Heart left ventricle (tissue), 16 donors: ENCODE results near the gene DNAJB11. TPM values are rescaled to one million over a fixed set of nuclear protein-coding genes. Genes with fewer than 3 reads are reported as not detected.
"Not testable (repeated sequence)": the region's sequence is repeated elsewhere in the genome, so short reads cannot be mapped to it uniquely, and the experiment has no call there.

Experiments
- ATAC-seq, 4 donors: fragments of 200-7000 bp; cut with Tn5 transposase; one replicate each; pipeline ENCODE4 v1.9.1; 2020 to 2022; ENCODE audit warnings: moderate library complexity in 4 of 4, mild to moderate bottlenecking in 3 of 4, moderate number of reproducible peaks in 1 of 4
- DNase-seq, 5 donors: peaks; one replicate each; pipeline ENCODE4 v3.0.0-alpha.2; 2020
- H3K27ac ChIP-seq, 12 donors: fragments of 200-600 bp; sonication (generic) in 4 of 12; one replicate each; pipeline versions ENCODE4 v1.5.0 to v1.8.0; 2016 to 2022; ENCODE audit warnings: mild to moderate bottlenecking in 2 of 12
- H3K27me3 ChIP-seq, 9 donors: fragments of 200-600 bp; sonication (generic) in 2 of 9; one replicate each; pipeline versions ENCODE4 v1.5.1 to v1.8.0; 2016 to 2022; ENCODE audit warnings: mild to moderate bottlenecking in 3 of 9
- H3K36me3 ChIP-seq, 9 donors: fragments of 200-600 bp; sonication (generic) in 2 of 9; one replicate each; pipeline versions ENCODE4 v1.5.0 to v1.8.0; 2018 to 2022; ENCODE audit warnings: mild to moderate bottlenecking in 2 of 9
- H3K4me1 ChIP-seq, 12 donors: fragments of 200-600 bp; sonication (generic) in 4 of 12; one replicate each; pipeline versions ENCODE4 v1.5.0 to v1.8.0; 2016 to 2022; ENCODE audit warnings: mild to moderate bottlenecking in 3 of 12
- H3K4me3 ChIP-seq, 12 donors: fragments of 200-600 bp; sonication (generic) in 4 of 12; one replicate each; pipeline versions ENCODE4 v1.5.0 to v1.8.0; 2017 to 2022; ENCODE audit warnings: mild to moderate bottlenecking in 9 of 12, moderate library complexity in 4 of 12
- H3K9me3 ChIP-seq, 12 donors: fragments of 200-600 bp; sonication (generic) in 4 of 12; one replicate each; pipeline versions ENCODE4 v1.5.0 to v1.8.0; 2016 to 2022; ENCODE audit warnings: mild to moderate bottlenecking in 1 of 12
- POLR2A ChIP-seq, 2 donors: fragments of 450-650 bp; IDR thresholded peaks; one replicate each; pipeline ENCODE4 v1.6.1; 2017; ENCODE audit warnings: antibody characterized with exemption in 2 of 2, mild to moderate bottlenecking in 2 of 2, moderate library complexity in 2 of 2
- WGBS, 4 donors: extraction: QIAGEN DNeasy Blood & Tissue Kit in 2 of 4; methylation state at CpG; one replicate each; pipeline versions ENCODE4 v1.1.5 to v1.1.7; 2013 to 2018; 5-methylcytosine and 5-hydroxymethylcytosine counted together
- intact Hi-C, 10 donors: fragments of 100-400 bp; cut with DNase I; formaldehyde crosslinking; loops; one replicate each; pipeline versions ENCODE4 v1.11.1 to v1.14.2; 2022
- polyA plus RNA-seq, 2 donors: library from polyadenylated mRNA; stranded (reverse); fragments of 200-250 nt; gene quantifications; one replicate each; pipeline ENCODE4 v1.2.3, GENCODE V29; 2013
- total RNA-seq, 9 donors: library from RNA; depleted of rRNA in 2 of 9; stranded (reverse); fragments of >200 nt in 2 of 9; fragmentation: NEBNext Ultra II Directional in 3 of 9; extraction: Animal tissue kit (Norgen Biotek cat#: 25700) in 3 of 9; gene quantifications; one replicate each; pipeline versions ENCODE4 v1.1.0 to v1.2.4, GENCODE V29; 2016 to 2023
- TF ChIP-seq, protein P1 (sequence below), 12 donors: fragments of 200-600 bp; sonication (generic) in 4 of 12; IDR thresholded peaks; one replicate each; pipeline versions ENCODE4 v1.5.0 to v1.8.0; 2018 to 2022; ENCODE audit warnings: antibody characterized with exemption in 12 of 12, mild to moderate bottlenecking in 5 of 12
- donor health status: ischemic (EF 13 %, LVEDD 7.1; RV severe dilation, severe dysfunction).
- donor health status: healthy with polysubstance abuse.
- donor health status: DM: no; HTN: yes; CAD: no.
- donor health status: DM: no; HTN: no; CAD: no.
- donor health status: ischemic (EF 25% LVEDD 6.9; RV normal size, moderate dysfunction).
- donor health status: ischemic (EF 25% LVEDD 5.7; RV mildly dilated, moderate dysfunction).
- donor health status: healthy.
- donor health status: DM: yes; HTN: yes; CAD: no.
- donor health status: ischemic (EF 35%, LVEDD 5.7; RV mildly dilated, moderate dysfunction).
- donor health status: nonischemic (EF 11% LVEDD 7.7; RV severe dilation, severe dysfunction).
- donor health status: DM: yes; HTN: yes; CAD: no.
- donor health status: PGD.
- donor health status: ischemic (EF 29% LVEDD 5.4; RV normal size, mild dysfunction).
- donor health status: nonischemic (EF 23%, LVEDD 6.1; RV moderate dilation, normal function).

Gene DNAJB11
- total and polyA plus RNA-seq, 11 donors: 17.3 to 151 (median 27.2) TPM

DNA sequence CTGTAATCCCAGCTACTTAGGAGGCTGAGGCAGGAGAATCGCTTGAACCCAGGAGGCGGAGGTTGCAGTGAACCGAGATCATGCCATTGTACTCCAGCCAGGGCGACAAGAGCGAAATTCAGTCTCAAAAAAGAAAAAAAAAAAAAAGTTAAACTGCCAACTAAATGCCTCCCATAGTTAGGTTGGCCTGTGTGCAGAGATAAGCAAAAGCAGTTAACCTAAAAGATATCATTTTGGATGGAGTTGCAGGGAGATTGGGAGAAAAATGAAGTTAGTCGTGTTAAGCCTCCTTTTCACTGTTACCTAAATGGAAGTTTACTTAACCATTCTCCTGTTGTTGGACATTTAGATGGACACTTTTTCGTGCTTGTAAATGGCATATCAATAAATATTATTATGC lies 58.2 kb downstream of the DNAJB11 start:
- DNase-seq (no peak), ATAC-seq (no peak)
- H3K27ac ChIP-seq: no peak overlapping the region
- H3K27me3 ChIP-seq: peaks cover 0 to 10% (median 0%) of the 10 kb centered on the region in 9 donors
- 80 to 91% (median 84%) methylated on average over 7 of the region's 7 CpGs for WGBS, 4 donors
- no peak overlapping the region for H3K4me3 ChIP-seq
- H3K9me3 ChIP-seq: no peaks in the 10 kb centered on the region
- no peaks in the 10 kb centered on the region for H3K4me1 ChIP-seq
- H3K36me3 ChIP-seq: no peaks in the 10 kb centered on the region
- intact Hi-C loops: loop anchor here in 1 of 10 donors (5.0 kb wide), 1 partner anchor 189 kb away; no protein-coding TSS in a partner anchor
- no peak for TF ChIP-seq POLR2A (IDR thresholded peaks at IDR 0.05)
- TF ChIP-seq, protein P1, sequence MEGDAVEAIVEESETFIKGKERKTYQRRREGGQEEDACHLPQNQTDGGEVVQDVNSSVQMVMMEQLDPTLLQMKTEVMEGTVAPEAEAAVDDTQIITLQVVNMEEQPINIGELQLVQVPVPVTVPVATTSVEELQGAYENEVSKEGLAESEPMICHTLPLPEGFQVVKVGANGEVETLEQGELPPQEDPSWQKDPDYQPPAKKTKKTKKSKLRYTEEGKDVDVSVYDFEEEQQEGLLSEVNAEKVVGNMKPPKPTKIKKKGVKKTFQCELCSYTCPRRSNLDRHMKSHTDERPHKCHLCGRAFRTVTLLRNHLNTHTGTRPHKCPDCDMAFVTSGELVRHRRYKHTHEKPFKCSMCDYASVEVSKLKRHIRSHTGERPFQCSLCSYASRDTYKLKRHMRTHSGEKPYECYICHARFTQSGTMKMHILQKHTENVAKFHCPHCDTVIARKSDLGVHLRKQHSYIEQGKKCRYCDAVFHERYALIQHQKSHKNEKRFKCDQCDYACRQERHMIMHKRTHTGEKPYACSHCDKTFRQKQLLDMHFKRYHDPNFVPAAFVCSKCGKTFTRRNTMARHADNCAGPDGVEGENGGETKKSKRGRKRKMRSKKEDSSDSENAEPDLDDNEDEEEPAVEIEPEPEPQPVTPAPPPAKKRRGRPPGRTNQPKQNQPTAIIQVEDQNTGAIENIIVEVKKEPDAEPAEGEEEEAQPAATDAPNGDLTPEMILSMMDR (IDR thresholded peaks at IDR 0.05): no peak

GRCh38 chr3:186630950-186631641 lies 60.6 kb downstream of the DNAJB11 start:
- DNase-seq: no peak
- H3K36me3 ChIP-seq: no peaks in the 10 kb centered on the region
- H3K27me3 ChIP-seq: peaks cover 0 to under 1% (median 0%) of the 10 kb centered on the region in 9 donors
- 64 to 71% (median 69%) methylated on average over 6 of the region's 6 CpGs for WGBS, 4 donors
- H3K27ac ChIP-seq: no peak overlapping the region
- no peak overlapping the region for H3K4me3 ChIP-seq
- no peaks in the 10 kb centered on the region for H3K9me3 ChIP-seq
- no peak for ATAC-seq
- TF ChIP-seq, protein P1 (IDR thresholded peaks at IDR 0.05): no peak
- TF ChIP-seq POLR2A (IDR thresholded peaks at IDR 0.05): no peak
- H3K4me1 ChIP-seq: no peaks in the 10 kb centered on the region
- intact Hi-C loops: no loop called here

GRCh38 chr3:186633481-186633880 lies 63.0 kb downstream of the DNAJB11 start:
- TF ChIP-seq, protein P1 (IDR thresholded peaks at IDR 0.05): no peak
- TF ChIP-seq POLR2A (IDR thresholded peaks at IDR 0.05): no peak
- no peak overlapping the region for H3K27ac ChIP-seq
- no peaks in the 10 kb centered on the region for H3K9me3 ChIP-seq
- no peaks in the 10 kb centered on the region for H3K27me3 ChIP-seq
- no peak for ATAC-seq
- H3K4me3 ChIP-seq: no peak overlapping the region
- DNase-seq: no peak
- H3K4me1 ChIP-seq: no peaks in the 10 kb centered on the region
- no peaks in the 10 kb centered on the region for H3K36me3 ChIP-seq
- intact Hi-C loops: no loop called here

GRCh38 chr3:186634207-186634606 lies 63.7 kb downstream of the DNAJB11 start:
- H3K9me3 ChIP-seq, intact Hi-C loops, DNase-seq: not testable (repeated sequence)

More at GRCh38 chr3:186634207-186634606, 63.7 kb downstream of the DNAJB11 start:
- H3K27ac ChIP-seq, H3K36me3 ChIP-seq, H3K4me3 ChIP-seq, ATAC-seq, H3K27me3 ChIP-seq, H3K4me1 ChIP-seq: not testable (repeated sequence)
- 87 to 91% (median 90%) methylated on average over 5 of the region's 5 CpGs for WGBS, 4 donors

Other genes with a start within 250 kb of the DNAJB11 start
- gene DGKG, start 208.5 kb upstream of the DNAJB11 start, total RNA-seq: 10 to 100 TPM; 21.6 to 59.3 (median 35.9) TPM
- 10 to 100 TPM in 1 of 2 donors, 1 to 10 TPM in 1; 9.0 to 18.4 TPM for gene DGKG, start 208.5 kb upstream of the DNAJB11 start, polyA plus RNA-seq
- 1 to 10 TPM in 2 of 9 donors, under 1 TPM in 6, not detected in 1; 0.18 to 1.6 (median 0.76) TPM for gene CRYGS, start 26.3 kb upstream of the DNAJB11 start, total RNA-seq
- gene CRYGS, start 26.3 kb upstream of the DNAJB11 start, polyA plus RNA-seq: 1 to 10 TPM in 1 of 2 donors, under 1 TPM in 1; 0.32 to 2.7 TPM
- 1 to 10 TPM; 6.2 to 9.8 (median 7.6) TPM for gene TBCCD1, start 3.4 kb upstream of the DNAJB11 start, total RNA-seq
- 10 to 100 TPM in 1 of 2 donors, 1 to 10 TPM in 1; 2.9 to 10.3 TPM for gene TBCCD1, start 3.4 kb upstream of the DNAJB11 start, polyA plus RNA-seq
- gene AHSG, start 42.3 kb downstream of the DNAJB11 start, total RNA-seq: not detected
- gene AHSG, start 42.3 kb downstream of the DNAJB11 start, polyA plus RNA-seq: under 1 TPM in 1 of 2 donors, not detected in 1; 0.06 TPM
- gene FETUB, start 69.7 kb downstream of the DNAJB11 start, total RNA-seq: under 1 TPM in 1 of 9 donors, not detected in 8; 0.14 TPM
- not detected for gene FETUB, start 69.7 kb downstream of the DNAJB11 start, polyA plus RNA-seq
- not detected for gene HRG, start 95.3 kb downstream of the DNAJB11 start, total RNA-seq
- under 1 TPM in 1 of 2 donors, not detected in 1; 0.04 TPM for gene HRG, start 95.3 kb downstream of the DNAJB11 start, polyA plus RNA-seq
- 1 to 10 TPM in 1 of 9 donors, under 1 TPM in 4, not detected in 4; 0.17 to 1.0 (median 0.24) TPM for gene KNG1, start 146.6 kb downstream of the DNAJB11 start, total RNA-seq
- gene KNG1, start 146.6 kb downstream of the DNAJB11 start, polyA plus RNA-seq: under 1 TPM in 1 of 2 donors, not detected in 1; 0.11 TPM
- 100 to 1,000 TPM; 291 to 496 (median 375) TPM for gene EIF4A2, start 212.9 kb downstream of the DNAJB11 start, total RNA-seq
- 100 to 1,000 TPM; 255 to 330 TPM for gene EIF4A2, start 212.9 kb downstream of the DNAJB11 start, polyA plus RNA-seq
- gene RFC4, start 235.8 kb downstream of the DNAJB11 start, total RNA-seq: 1 to 10 TPM; 4.6 to 9.8 (median 7.9) TPM
- gene RFC4, start 235.8 kb downstream of the DNAJB11 start, polyA plus RNA-seq: 10 to 100 TPM in 1 of 2 donors, 1 to 10 TPM in 1; 7.2 to 21.0 TPM